ENCODE measurements around the gene KNDC1.

The KNDC1 gene

GRCh38 chr10:133177380-133178157 is 17.6 kb downstream of the KNDC1 start:
- Histone ChIP-seq H3K4me1 (ENCODE audit: insufficient read depth, insufficient read length) (no peaks in the 10 kb centered on the region), H3K9me3 (ENCODE audit: insufficient read depth, low read length) (peaks cover 10% of the 10 kb centered on the region; the same call in 1 of the 2 replicates), H3K9ac (ENCODE audit: insufficient read length, low read depth) (no peak overlapping the region), H3K27me3 (ENCODE audit: insufficient read depth, insufficient read length) (no peaks in the 10 kb centered on the region), H3K4me3 (ENCODE audit: insufficient read length, low read depth) (no peak overlapping the region), H3K36me3 (ENCODE audit: insufficient read depth, insufficient read length, low read length) (no peaks in the 10 kb centered on the region)
- no peak for TF ChIP-seq YY1 (IDR thresholded peaks at IDR 0.05; ENCODE audit: insufficient read depth, insufficient read length)
- TF ChIP-seq ZNF274 (IDR thresholded peaks at IDR 0.05; ENCODE audit: low read depth, low read length), result no peak
- TF ChIP-seq SUZ12 (IDR thresholded peaks at IDR 0.05; ENCODE audit: extremely low read depth, insufficient read depth, insufficient read length), result no peak
- no peak for DNase-seq (ENCODE audit: low read depth, low spot score)

GRCh38 chr10:133178357-133179127 is 18.5 kb downstream of the KNDC1 start:
- Histone ChIP-seq H3K4me1 (ENCODE audit: insufficient read depth, insufficient read length) (no peaks in the 10 kb centered on the region), H3K4me3 (ENCODE audit: insufficient read length, low read depth) (no peak overlapping the region), H3K36me3 (ENCODE audit: insufficient read depth, insufficient read length, low read length) (no peaks in the 10 kb centered on the region), H3K9ac (ENCODE audit: insufficient read length, low read depth) (no peak overlapping the region), H3K9me3 (ENCODE audit: insufficient read depth, low read length) (peaks cover 10% of the 10 kb centered on the region; the same call in 1 of the 2 replicates), H3K27me3 (ENCODE audit: insufficient read depth, insufficient read length) (no peaks in the 10 kb centered on the region)
- no peak for TF ChIP-seq YY1 (IDR thresholded peaks at IDR 0.05; ENCODE audit: insufficient read depth, insufficient read length)
- TF ChIP-seq SUZ12 (IDR thresholded peaks at IDR 0.05; ENCODE audit: extremely low read depth, insufficient read depth, insufficient read length), result no peak
- no peak for TF ChIP-seq ZNF274 (IDR thresholded peaks at IDR 0.05; ENCODE audit: low read depth, low read length)
- no peak for DNase-seq (ENCODE audit: low read depth, low spot score)

- no peaks in the 10 kb centered on the region for H3K27me3 ChIP-seq (ENCODE audit: insufficient read depth, insufficient read length)
- TF ChIP-seq SUZ12 (IDR thresholded peaks at IDR 0.05; ENCODE audit: extremely low read depth, insufficient read depth, insufficient read length) (no peak), YY1 (IDR thresholded peaks at IDR 0.05; ENCODE audit: insufficient read depth, insufficient read length) (no peak), ZNF274 (IDR thresholded peaks at IDR 0.05; ENCODE audit: low read depth, low read length) (no peak)
- H3K4me3 ChIP-seq (ENCODE audit: insufficient read length, low read depth), result no peak overlapping the region
- H3K36me3 ChIP-seq (ENCODE audit: insufficient read depth, insufficient read length, low read length), result peaks cover 4% of the 10 kb centered on the region
- no peak for DNase-seq (ENCODE audit: low read depth, low spot score)
- H3K4me1 ChIP-seq (ENCODE audit: insufficient read depth, insufficient read length), result no peaks in the 10 kb centered on the region
- no peak overlapping the region for H3K9ac ChIP-seq (ENCODE audit: insufficient read length, low read depth)
- peaks cover 10% of the 10 kb centered on the region; the same call in 1 of the 2 replicates for H3K9me3 ChIP-seq (ENCODE audit: insufficient read depth, low read length)
These were observed 19.1 kb downstream of the KNDC1 start for GRCh38 chr10:133179128-133179520.

GRCh38 chr10:133179651-133180050 is 19.6 kb downstream of the KNDC1 start:
- H3K4me1 ChIP-seq (ENCODE audit: insufficient read depth, insufficient read length), result no peaks in the 10 kb centered on the region
- TF ChIP-seq ZNF274 (IDR thresholded peaks at IDR 0.05; ENCODE audit: low read depth, low read length) (no peak), YY1 (IDR thresholded peaks at IDR 0.05; ENCODE audit: insufficient read depth, insufficient read length) (no peak), SUZ12 (IDR thresholded peaks at IDR 0.05; ENCODE audit: extremely low read depth, insufficient read depth, insufficient read length) (no peak)
- DNase-seq (ENCODE audit: low read depth, low spot score), result no peak

GRCh38 chr10:133180192-133180964 is 20.4 kb downstream of the KNDC1 start:
- no peak for TF ChIP-seq ZNF274 (IDR thresholded peaks at IDR 0.05; ENCODE audit: low read depth, low read length)
- TF ChIP-seq SUZ12 (IDR thresholded peaks at IDR 0.05; ENCODE audit: extremely low read depth, insufficient read depth, insufficient read length), result no peak
- TF ChIP-seq YY1 (IDR thresholded peaks at IDR 0.05; ENCODE audit: insufficient read depth, insufficient read length), result no peak
- H3K9me3 ChIP-seq (ENCODE audit: insufficient read depth, low read length), result peaks cover 10% of the 10 kb centered on the region; the same call in 1 of the 2 replicates
- peaks cover 5% of the 10 kb centered on the region for H3K36me3 ChIP-seq (ENCODE audit: insufficient read depth, insufficient read length, low read length)
- peaks cover under 1% of the 10 kb centered on the region for H3K4me1 ChIP-seq (ENCODE audit: insufficient read depth, insufficient read length)
- H3K4me3 ChIP-seq (ENCODE audit: insufficient read length, low read depth), result no peak overlapping the region
- H3K9ac ChIP-seq (ENCODE audit: insufficient read length, low read depth), result no peak overlapping the region
- H3K27me3 ChIP-seq (ENCODE audit: insufficient read depth, insufficient read length), result no peaks in the 10 kb centered on the region
- no peak for DNase-seq (ENCODE audit: low read depth, low spot score)

More at GRCh38 chr10:133179651-133180050, 19.6 kb downstream of the KNDC1 start:
- Histone ChIP-seq H3K9ac (ENCODE audit: insufficient read length, low read depth) (no peak overlapping the region), H3K4me3 (ENCODE audit: insufficient read length, low read depth) (no peak overlapping the region), H3K36me3 (ENCODE audit: insufficient read depth, insufficient read length, low read length) (peaks cover 5% of the 10 kb centered on the region), H3K9me3 (ENCODE audit: insufficient read depth, low read length) (peaks cover 10% of the 10 kb centered on the region; the same call in 1 of the 2 replicates), H3K27me3 (ENCODE audit: insufficient read depth, insufficient read length) (no peaks in the 10 kb centered on the region)

GRCh38 chr10:133180965-133181639 is 21.1 kb downstream of the KNDC1 start:
- peaks cover 5% of the 10 kb centered on the region for H3K36me3 ChIP-seq (ENCODE audit: insufficient read depth, insufficient read length, low read length)

More at GRCh38 chr10:133180965-133181639, 21.1 kb downstream of the KNDC1 start:
- H3K27me3 ChIP-seq (ENCODE audit: insufficient read depth, insufficient read length), result no peaks in the 10 kb centered on the region
- no peak for DNase-seq (ENCODE audit: low read depth, low spot score)
- H3K9ac ChIP-seq (ENCODE audit: insufficient read length, low read depth), result no peak overlapping the region
- peaks cover 2% of the 10 kb centered on the region for H3K4me1 ChIP-seq (ENCODE audit: insufficient read depth, insufficient read length)
- H3K9me3 ChIP-seq (ENCODE audit: insufficient read depth, low read length), result peaks cover 10% of the 10 kb centered on the region; the same call in 1 of the 2 replicates
- no peak overlapping the region for H3K4me3 ChIP-seq (ENCODE audit: insufficient read length, low read depth)
- TF ChIP-seq ZNF274 (IDR thresholded peaks at IDR 0.05; ENCODE audit: low read depth, low read length) (no peak), SUZ12 (IDR thresholded peaks at IDR 0.05; ENCODE audit: extremely low read depth, insufficient read depth, insufficient read length) (no peak), YY1 (IDR thresholded peaks at IDR 0.05; ENCODE audit: insufficient read depth, insufficient read length) (no peak)
